H9 (cell line): Measurements from ENCODE around the gene WDR91. TPM values are rescaled to one million over a fixed set of nuclear protein-coding genes. Genes with fewer than 3 reads are reported as not detected.

Experiments used
- DNase-seq: peaks from one replicate; pipeline ENCODE4 v3.0.0-alpha.2; 2017
- H2AFZ ChIP-seq: one replicate; pipeline ENCODE4 v1.6.1; 2013; ENCODE audit warnings: mild to moderate bottlenecking, low read length, control low read depth, moderate library complexity
- H2AK5ac ChIP-seq: 2 replicates; pipeline ENCODE4 v1.6.1; 2013; ENCODE audit warnings: low read length, control low read depth, mixed read lengths; ENCODE audit not compliant: insufficient read length
- H2BK120ac ChIP-seq: one replicate; pipeline ENCODE4 v1.6.1; 2013; ENCODE audit warnings: low read depth, mild to moderate bottlenecking, low read length, control low read depth, inconsistent platforms; ENCODE audit not compliant: poor library complexity, severe bottlenecking
- H2BK12ac ChIP-seq: 2 replicates; pipeline ENCODE4 v1.6.1; 2013; ENCODE audit warnings: low read length, control low read depth, mixed read lengths, low read depth; ENCODE audit not compliant: insufficient read length
- H2BK15ac ChIP-seq: 2 replicates; pipeline ENCODE4 v1.6.1; 2013; ENCODE audit warnings: low read depth, low read length, control low read depth
- H2BK20ac ChIP-seq: one replicate; pipeline ENCODE4 v1.6.1; 2013; ENCODE audit warnings: low read depth, mild to moderate bottlenecking, low read length, control low read depth, inconsistent platforms; ENCODE audit not compliant: poor library complexity, severe bottlenecking
- H2BK5ac ChIP-seq: 2 replicates; pipeline ENCODE4 v1.6.1; 2013; ENCODE audit warnings: low read length, control low read depth, mixed read lengths; ENCODE audit not compliant: insufficient read length
- H3K14ac ChIP-seq: 2 replicates; pipeline ENCODE4 v1.6.1; 2013; ENCODE audit warnings: low read length, control low read depth; ENCODE audit not compliant: insufficient read depth
- H3K18ac ChIP-seq: 2 replicates; pipeline ENCODE4 v1.6.1; 2013; ENCODE audit warnings: low read depth, mild to moderate bottlenecking, mixed read lengths, low read length, control low read depth; ENCODE audit not compliant: insufficient read length
- H3K23ac ChIP-seq: 2 replicates; pipeline ENCODE4 v1.6.1; 2013; ENCODE audit warnings: low read length, control low read depth, mixed read lengths, low read depth; ENCODE audit not compliant: insufficient read length
- H3K23me2 ChIP-seq: 2 replicates; pipeline ENCODE4 v1.6.1; 2013; ENCODE audit warnings: low read depth, mild to moderate bottlenecking, mixed read lengths, low read length, control low read depth; ENCODE audit not compliant: insufficient read length, poor library complexity, severe bottlenecking
- H3K27ac ChIP-seq: 2 replicates; pipeline ENCODE4 v1.5.1; 2013; ENCODE audit warnings: low read length, control low read depth, mixed read lengths, low read depth; ENCODE audit not compliant: insufficient read length
- H3K27me3 ChIP-seq: 2 replicates; pipeline ENCODE4 v1.6.1; 2013; ENCODE audit warnings: low read length, control low read depth, inconsistent platforms; ENCODE audit not compliant: insufficient read depth
- H3K4ac ChIP-seq: 2 replicates; pipeline ENCODE4 v1.6.1; 2013; ENCODE audit warnings: low read depth, mild to moderate bottlenecking, control low read depth, inconsistent platforms, low read length, moderate library complexity
- H3K4me1 ChIP-seq: 2 replicates; pipeline ENCODE4 v1.6.1; 2013; ENCODE audit warnings: low read length, control low read depth, inconsistent platforms; ENCODE audit not compliant: insufficient read depth
- H3K4me2 ChIP-seq: 2 replicates; pipeline ENCODE4 v1.6.1; 2013; ENCODE audit warnings: low read length, control low read depth, mixed read lengths; ENCODE audit not compliant: insufficient read length, insufficient read depth
- H3K56ac ChIP-seq: 2 replicates; pipeline ENCODE4 v1.6.1; 2013; ENCODE audit warnings: low read depth, mild to moderate bottlenecking, mixed read lengths, low read length, control low read depth; ENCODE audit not compliant: insufficient read length
- H3K79me1 ChIP-seq: 2 replicates; pipeline ENCODE4 v1.6.1; 2013; ENCODE audit warnings: low read depth, mild to moderate bottlenecking, moderate library complexity, low read length, control low read depth, inconsistent platforms; ENCODE audit not compliant: insufficient read depth, poor library complexity, severe bottlenecking
- H3K79me2 ChIP-seq: 2 replicates; pipeline ENCODE4 v1.6.1; 2013; ENCODE audit warnings: low read length, control low read depth, inconsistent platforms; ENCODE audit not compliant: insufficient read depth
- H3K9ac ChIP-seq: 2 replicates; pipeline ENCODE4 v1.6.1; 2013; ENCODE audit warnings: low read length, control low read depth, mixed read lengths; ENCODE audit not compliant: insufficient read length; ENCODE audit errors: extremely low read depth
- H3K9me3 ChIP-seq: one replicate; pipeline ENCODE4 v1.6.1; 2013; ENCODE audit warnings: low read depth, low read length, inconsistent platforms; ENCODE audit not compliant: control insufficient read depth
- H3T11ph ChIP-seq: one replicate; pipeline ENCODE4 v1.6.1; 2013; ENCODE audit warnings: mild to moderate bottlenecking, low read length, control low read depth, inconsistent platforms
- H4K20me1 ChIP-seq: one replicate; pipeline ENCODE4 v1.6.1; 2013; ENCODE audit not compliant: control insufficient read depth, insufficient read length, insufficient read depth
- H4K5ac ChIP-seq: 2 replicates; pipeline ENCODE4 v1.6.1; 2013; ENCODE audit warnings: low read depth, mild to moderate bottlenecking, mixed read lengths, low read length, control low read depth; ENCODE audit not compliant: insufficient read length
- H4K8ac ChIP-seq: replicated peaks from 2 replicates; pipeline ENCODE4 v1.6.1; 2013; ENCODE audit warnings: low read length, control low read depth, mixed read lengths, low read depth; ENCODE audit not compliant: insufficient read length
- H4K91ac ChIP-seq: 2 replicates; pipeline ENCODE4 v1.6.1; 2013; ENCODE audit warnings: low read depth, mild to moderate bottlenecking, moderate library complexity, mixed read lengths, low read length, control low read depth; ENCODE audit not compliant: insufficient read length
- H3K27ac Mint-ChIP-seq, 3 experiments: 2 replicates in 2 of 3; 3 replicates in 1 of 3; pipeline ENCODE4 v1.8.0; 2020 to 2021; ENCODE audit warnings: mixed read lengths in 3 of 3, mild to moderate bottlenecking in 1 of 3, moderate library complexity in 1 of 3
- H3K27me3 Mint-ChIP-seq: 2 replicates; pipeline ENCODE4 v1.8.0; 2021; ENCODE audit warnings: low read depth, mild to moderate bottlenecking, moderate library complexity, mixed read lengths
- H3K36me3 Mint-ChIP-seq, 3 experiments: 2 replicates in 2 of 3; 3 replicates in 1 of 3; pipeline ENCODE4 v1.8.0; 2020 to 2021; ENCODE audit warnings: low read depth in 3 of 3, mixed read lengths in 3 of 3; ENCODE audit not compliant: insufficient read depth in 1 of 3
- H3K4me1 Mint-ChIP-seq, 2 experiments: 2 replicates each; pipeline ENCODE4 v1.8.0; 2020; ENCODE audit warnings: mixed read lengths in 2 of 2
- H3K4me3 Mint-ChIP-seq, 2 experiments: 2 replicates in 1 of 2; 3 replicates in 1 of 2; pipeline ENCODE4 v1.8.0; 2020 to 2021; ENCODE audit warnings: mild to moderate bottlenecking in 2 of 2, mixed read lengths in 2 of 2, moderate library complexity in 1 of 2
- H3K9me3 Mint-ChIP-seq, 2 experiments: 2 replicates in 1 of 2; 3 replicates in 1 of 2; pipeline ENCODE4 v1.8.0; 2020; ENCODE audit warnings: mild to moderate bottlenecking in 2 of 2, mixed read lengths in 2 of 2, moderate library complexity in 1 of 2
- WGBS: extraction: QIAGEN DNeasy Blood & Tissue Kit; methylation state at CpG from one replicate; pipeline ENCODE4 v1.1.7; 2013; ENCODE audit warnings: missing lambda C conversion rate, low lambda C conversion rate, mixed read lengths; ENCODE audit not compliant: insufficient read length; ENCODE audit errors: extremely low coverage; 5-methylcytosine and 5-hydroxymethylcytosine counted together
- total RNA-seq: library from RNA; stranded (reverse); gene quantifications from 2 replicates; pipeline ENCODE4 v1.2.1, GENCODE V29; 2021
- TF ChIP-seq, protein P1 (sequence below): fragments of 200-600 bp; sonication (generic); conservative IDR thresholded peaks from 3 replicates; pipeline ENCODE4 v1.8.0; 2021; ENCODE audit warnings: antibody characterized with exemption, mild to moderate bottlenecking

The WDR91 gene
- total RNA-seq, 1 experiment from 2014 or later = 9.4 TPM

- H2BK120ac ChIP-seq = no peak overlapping the region
- H3K23me2 ChIP-seq = peaks cover 8% of the 10 kb centered on the region
- TF ChIP-seq, protein P1, sequence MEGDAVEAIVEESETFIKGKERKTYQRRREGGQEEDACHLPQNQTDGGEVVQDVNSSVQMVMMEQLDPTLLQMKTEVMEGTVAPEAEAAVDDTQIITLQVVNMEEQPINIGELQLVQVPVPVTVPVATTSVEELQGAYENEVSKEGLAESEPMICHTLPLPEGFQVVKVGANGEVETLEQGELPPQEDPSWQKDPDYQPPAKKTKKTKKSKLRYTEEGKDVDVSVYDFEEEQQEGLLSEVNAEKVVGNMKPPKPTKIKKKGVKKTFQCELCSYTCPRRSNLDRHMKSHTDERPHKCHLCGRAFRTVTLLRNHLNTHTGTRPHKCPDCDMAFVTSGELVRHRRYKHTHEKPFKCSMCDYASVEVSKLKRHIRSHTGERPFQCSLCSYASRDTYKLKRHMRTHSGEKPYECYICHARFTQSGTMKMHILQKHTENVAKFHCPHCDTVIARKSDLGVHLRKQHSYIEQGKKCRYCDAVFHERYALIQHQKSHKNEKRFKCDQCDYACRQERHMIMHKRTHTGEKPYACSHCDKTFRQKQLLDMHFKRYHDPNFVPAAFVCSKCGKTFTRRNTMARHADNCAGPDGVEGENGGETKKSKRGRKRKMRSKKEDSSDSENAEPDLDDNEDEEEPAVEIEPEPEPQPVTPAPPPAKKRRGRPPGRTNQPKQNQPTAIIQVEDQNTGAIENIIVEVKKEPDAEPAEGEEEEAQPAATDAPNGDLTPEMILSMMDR = no peak
- no peak overlapping the region for H3K4me3 Mint-ChIP-seq
- H4K8ac ChIP-seq = no peak overlapping the region
- no peak overlapping the region for H3K27ac Mint-ChIP-seq
- no peaks in the 10 kb centered on the region for H3K9me3 ChIP-seq
- no peak overlapping the region for H4K91ac ChIP-seq
- no peak overlapping the region for H3K56ac ChIP-seq
- peaks cover 8 to 17% of the 10 kb centered on the region in 2 experiments for H3K4me1 Mint-ChIP-seq
- H3K79me2 ChIP-seq = no peaks in the 10 kb centered on the region
- no peak overlapping the region for H3K23ac ChIP-seq
- H3K4me2 ChIP-seq = no peak overlapping the region
- H3T11ph ChIP-seq = no peak overlapping the region
- H3K36me3 Mint-ChIP-seq = no peaks in the 10 kb centered on the region
- H3K27me3 ChIP-seq = no peaks in the 10 kb centered on the region
- H2BK5ac ChIP-seq = no peak overlapping the region
- H2BK15ac ChIP-seq = no peak overlapping the region
- no peaks in the 10 kb centered on the region for H3K79me1 ChIP-seq
- WGBS = no CpG with 5 or more reads among the region's 3 CpGs
- no peak overlapping the region for H3K4ac ChIP-seq
- no peak overlapping the region for H2AK5ac ChIP-seq
- no peaks in the 10 kb centered on the region for H3K4me1 ChIP-seq
- no peak overlapping the region for H3K18ac ChIP-seq
- no peaks in the 10 kb centered on the region for H3K9me3 Mint-ChIP-seq
- no peak overlapping the region for H3K14ac ChIP-seq
- no peak for DNase-seq
- no peaks in the 10 kb centered on the region for H4K20me1 ChIP-seq
- H4K5ac ChIP-seq = no peak overlapping the region
- H3K27ac ChIP-seq = no peak overlapping the region
- H2BK12ac ChIP-seq = no peak overlapping the region
- no peak overlapping the region for H2AFZ ChIP-seq
- H3K9ac ChIP-seq = no peak overlapping the region
- H2BK20ac ChIP-seq = no peak overlapping the region
- H3K27me3 Mint-ChIP-seq = peaks cover 4% of the 10 kb centered on the region
Measured at GRCh38 chr7:135215698-135216097, 4.4 kb upstream of the WDR91 start.
